Ammon's horn (tissue), 1 donor: Measurements from ENCODE around the gene CLEC19A.
"Not testable (repeated sequence)": the region's sequence is repeated elsewhere in the genome, so short reads cannot be mapped to it uniquely, and the experiment has no call there.

Source experiments
- DNase-seq: peaks from one replicate; pipeline ENCODE4 v3.0.0-alpha.2; 2016; ENCODE audit warnings: low spot score

CLEC19A gene

GRCh38 chr16:19286827-19287226 is 1.3 kb downstream of the CLEC19A start:
- no peak for DNase-seq

- no peak for DNase-seq
These were observed 1.7 kb downstream of the CLEC19A start for GRCh38 chr16:19287241-19287640.

- no peak for DNase-seq
These were observed 3.6 kb downstream of the CLEC19A start for GRCh38 chr16:19288872-19289799.

GRCh38 chr16:19289811-19290485 is 4.4 kb downstream of the CLEC19A start:
- no peak for DNase-seq

- no peak for DNase-seq
These were observed 5.3 kb downstream of the CLEC19A start for GRCh38 chr16:19290860-19291259.

- peak; percentile 80 for DNase-seq
These were observed 5.9 kb downstream of the CLEC19A start for GRCh38 chr16:19291475-19291874.

GRCh38 chr16:19292186-19292585 is 6.7 kb downstream of the CLEC19A start:
- no peak for DNase-seq

- DNase-seq, result peak; percentile 81
These were observed 8.7 kb downstream of the CLEC19A start for GRCh38 chr16:19294156-19294649.

GRCh38 chr16:19295393-19295792 is 9.9 kb downstream of the CLEC19A start:
- no peak for DNase-seq

- DNase-seq, result no peak
These were observed 11.9 kb downstream of the CLEC19A start for GRCh38 chr16:19297454-19297853.

GRCh38 chr16:19299565-19299964 is 14.0 kb downstream of the CLEC19A start:
- no peak for DNase-seq

GRCh38 chr16:19301931-19302330 is 16.4 kb downstream of the CLEC19A start:
- no peak for DNase-seq

- DNase-seq, result peak; percentile 48
These were observed 19.2 kb downstream of the CLEC19A start for GRCh38 chr16:19304750-19305149.

- no peak for DNase-seq
These were observed 19.9 kb downstream of the CLEC19A start for GRCh38 chr16:19305443-19305842.

- DNase-seq, result no peak
These were observed 22.2 kb downstream of the CLEC19A start for GRCh38 chr16:19307587-19308241.

- no peak for DNase-seq
These were observed 22.9 kb downstream of the CLEC19A start for GRCh38 chr16:19308392-19308791.

- DNase-seq, result no peak
These were observed 23.6 kb downstream of the CLEC19A start for GRCh38 chr16:19309178-19309577.

GRCh38 chr16:19314718-19315425 is 29.3 kb downstream of the CLEC19A start:
- DNase-seq, result no peak

GRCh38 chr16:19315889-19316433 is 30.4 kb downstream of the CLEC19A start:
- DNase-seq, result no peak

- no peak for DNase-seq
These were observed 31.3 kb downstream of the CLEC19A start for GRCh38 chr16:19316846-19317245.

GRCh38 chr16:19321186-19321585 is 35.7 kb downstream of the CLEC19A start:
- DNase-seq, result not testable (repeated sequence)

GRCh38 chr16:19323596-19323995 is 38.1 kb downstream of the CLEC19A start:
- no peak for DNase-seq
